ENCODE measurements around the gene ANKFY1.

- TF ChIP-seq ZNF274 (IDR thresholded peaks at IDR 0.05; ENCODE audit: low read depth, low read length) (no peak), SUZ12 (IDR thresholded peaks at IDR 0.05; ENCODE audit: extremely low read depth, insufficient read depth, insufficient read length) (no peak), YY1 (IDR thresholded peaks at IDR 0.05; ENCODE audit: insufficient read depth, insufficient read length) (no peak)
Measured at GRCh38 chr17:4248504-4249277, 15.1 kb downstream of the ANKFY1 start.
